ENCODE measurements around the gene KIF26B.

Gene KIF26B

DNA sequence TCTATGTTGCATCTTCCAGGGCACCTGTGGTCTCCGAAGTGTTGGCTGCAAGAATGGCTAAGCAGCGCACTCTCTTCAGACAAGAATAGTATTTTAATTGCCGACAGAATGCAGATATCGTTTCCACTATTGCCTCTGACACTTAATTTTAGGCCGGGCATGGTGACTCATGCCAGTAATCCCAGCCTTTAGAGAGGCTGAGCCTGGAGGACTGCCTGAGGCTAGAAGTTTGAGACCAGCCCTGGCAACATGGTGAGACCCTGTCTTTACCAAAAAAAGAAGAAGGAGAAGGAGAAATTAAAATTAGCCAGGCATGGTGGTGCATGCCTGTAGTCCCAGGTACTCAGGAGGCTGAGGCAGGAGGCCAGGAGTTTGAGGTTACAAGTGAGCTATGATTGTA lies 306.9 kb downstream of the KIF26B start:
- Histone ChIP-seq H3K4me3 (ENCODE audit: low read length) (no peak overlapping the region), H3K36me3 (ENCODE audit: insufficient read depth, low read length) (no peaks in the 10 kb centered on the region), H3K4me1 (ENCODE audit: insufficient read depth, low read length) (0 out of 2 replicates have a peak, but pooled peaks cover 3% of the 10 kb centered on the region), H3K27me3 (ENCODE audit: insufficient read depth, low read length) (no peaks in the 10 kb centered on the region), H3K27ac (ENCODE audit: low read depth, low read length) (no peak overlapping the region), H3K9me3 (ENCODE audit: insufficient read depth, low read depth, low read length) (no peaks in the 10 kb centered on the region), H3K9ac (ENCODE audit: low read depth, low read length) (no peak overlapping the region)
- WGBS, result 93% methylated on average over 5 of the region's 5 CpGs

DNA sequence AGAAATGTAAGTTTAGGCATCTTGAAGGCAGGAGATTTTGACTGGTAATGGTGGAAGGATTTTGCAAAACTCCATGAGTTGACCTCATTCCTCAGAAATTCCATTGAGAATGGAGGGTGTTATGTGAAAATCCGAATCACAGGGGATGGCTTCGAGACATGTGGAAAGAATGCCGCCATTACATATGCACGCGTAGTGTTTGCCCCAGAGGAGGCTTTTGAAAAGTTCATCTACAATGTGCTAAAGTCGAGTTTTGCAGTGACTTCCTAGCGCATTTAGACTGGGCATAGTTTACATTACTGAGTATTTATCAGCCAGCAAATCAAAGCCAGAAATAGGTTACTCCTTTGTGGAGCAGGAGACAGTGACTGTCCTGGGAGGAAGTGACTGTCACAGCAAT lies 307.4 kb downstream of the KIF26B start:
- WGBS, result 58% methylated on average over 7 of the region's 7 CpGs
- Histone ChIP-seq H3K4me3 (ENCODE audit: low read length) (no peak overlapping the region), H3K27me3 (ENCODE audit: insufficient read depth, low read length) (no peaks in the 10 kb centered on the region), H3K9ac (ENCODE audit: low read depth, low read length) (no peak overlapping the region), H3K9me3 (ENCODE audit: insufficient read depth, low read depth, low read length) (no peaks in the 10 kb centered on the region), H3K4me1 (ENCODE audit: insufficient read depth, low read length) (0 out of 2 replicates have a peak, but pooled peaks cover 3% of the 10 kb centered on the region), H3K27ac (ENCODE audit: low read depth, low read length) (no peak overlapping the region), H3K36me3 (ENCODE audit: insufficient read depth, low read length) (no peaks in the 10 kb centered on the region)

- H3K36me3 ChIP-seq (ENCODE audit: insufficient read depth, low read length), result no peaks in the 10 kb centered on the region
- no peaks in the 10 kb centered on the region for H3K27me3 ChIP-seq (ENCODE audit: insufficient read depth, low read length)
- peaks cover 9% of the 10 kb centered on the region; the same call in 1 of the 2 replicates for H3K4me1 ChIP-seq (ENCODE audit: insufficient read depth, low read length)
- no peak overlapping the region for H3K27ac ChIP-seq (ENCODE audit: low read depth, low read length)
- H3K9ac ChIP-seq (ENCODE audit: low read depth, low read length), result no peak overlapping the region
- 92% methylated on average over 11 of the region's 11 CpGs for WGBS
- H3K9me3 ChIP-seq (ENCODE audit: insufficient read depth, low read depth, low read length), result no peaks in the 10 kb centered on the region
- no peak overlapping the region for H3K4me3 ChIP-seq (ENCODE audit: low read length)
Observed at GRCh38 chr1:245463392-245464165, 308.8 kb downstream of the KIF26B start.

DNA sequence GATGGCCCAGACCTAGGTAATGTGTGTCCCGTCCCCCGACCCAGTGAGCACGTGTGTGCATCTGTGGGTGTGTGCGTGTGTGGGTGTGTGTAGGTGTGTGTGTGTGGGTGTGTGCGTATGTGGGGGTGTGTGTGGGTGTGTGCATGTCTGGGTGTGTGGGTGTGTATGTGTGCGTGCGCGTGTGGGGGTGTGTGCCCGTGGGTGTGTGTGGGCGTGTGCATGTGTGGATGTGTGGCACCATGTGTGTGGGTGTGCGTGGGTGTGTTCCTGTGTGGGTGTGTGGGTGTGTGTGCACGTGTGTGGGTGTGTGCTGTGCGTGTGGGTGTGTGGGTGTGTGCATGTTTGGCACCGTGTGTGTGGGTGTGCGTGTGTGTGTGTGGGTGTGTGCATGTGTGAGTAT lies 309.5 kb downstream of the KIF26B start:
- WGBS, result 93% methylated on average over 15 of the region's 15 CpGs

DNA sequence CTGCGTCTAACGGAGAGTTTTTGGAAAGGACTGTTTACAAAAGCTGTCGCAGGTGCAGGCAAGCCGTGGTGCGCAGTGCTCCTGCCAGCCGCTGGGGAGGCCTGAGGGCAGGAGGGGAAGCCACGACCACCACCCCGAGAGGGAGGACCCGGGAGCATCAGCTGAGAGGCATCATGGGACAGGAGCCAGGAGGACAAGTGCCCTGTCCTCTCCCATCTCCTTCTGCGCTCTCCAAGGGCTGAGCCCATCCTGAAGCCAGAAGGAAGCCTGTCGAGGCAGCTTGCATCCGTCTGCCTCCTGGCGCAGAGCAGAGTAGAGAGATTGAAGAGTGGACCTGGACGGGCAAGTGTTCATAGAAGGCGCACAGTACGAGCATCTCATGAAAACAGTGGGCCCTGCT lies 310.9 kb downstream of the KIF26B start:
- no peak overlapping the region for H3K27ac ChIP-seq (ENCODE audit: low read depth, low read length)
- no peak overlapping the region for H3K4me3 ChIP-seq (ENCODE audit: low read length)
- 92% methylated on average over 16 of the region's 16 CpGs for WGBS
- H3K27me3 ChIP-seq (ENCODE audit: insufficient read depth, low read length), result no peaks in the 10 kb centered on the region
- H3K36me3 ChIP-seq (ENCODE audit: insufficient read depth, low read length), result no peaks in the 10 kb centered on the region
- peaks cover 9% of the 10 kb centered on the region; the same call in 1 of the 2 replicates for H3K4me1 ChIP-seq (ENCODE audit: insufficient read depth, low read length)
- no peaks in the 10 kb centered on the region for H3K9me3 ChIP-seq (ENCODE audit: insufficient read depth, low read depth, low read length)
- H3K9ac ChIP-seq (ENCODE audit: low read depth, low read length), result no peak overlapping the region

More for the DNA sequence above, 309.5 kb downstream of the KIF26B start:
- no peaks in the 10 kb centered on the region for H3K9me3 ChIP-seq (ENCODE audit: insufficient read depth, low read depth, low read length)
- peaks cover 9% of the 10 kb centered on the region; the same call in 1 of the 2 replicates for H3K4me1 ChIP-seq (ENCODE audit: insufficient read depth, low read length)
- H3K9ac ChIP-seq (ENCODE audit: low read depth, low read length), result no peak overlapping the region
- no peak overlapping the region for H3K4me3 ChIP-seq (ENCODE audit: low read length)
- H3K36me3 ChIP-seq (ENCODE audit: insufficient read depth, low read length), result no peaks in the 10 kb centered on the region
- H3K27me3 ChIP-seq (ENCODE audit: insufficient read depth, low read length), result no peaks in the 10 kb centered on the region
- no peak overlapping the region for H3K27ac ChIP-seq (ENCODE audit: low read depth, low read length)

DNA sequence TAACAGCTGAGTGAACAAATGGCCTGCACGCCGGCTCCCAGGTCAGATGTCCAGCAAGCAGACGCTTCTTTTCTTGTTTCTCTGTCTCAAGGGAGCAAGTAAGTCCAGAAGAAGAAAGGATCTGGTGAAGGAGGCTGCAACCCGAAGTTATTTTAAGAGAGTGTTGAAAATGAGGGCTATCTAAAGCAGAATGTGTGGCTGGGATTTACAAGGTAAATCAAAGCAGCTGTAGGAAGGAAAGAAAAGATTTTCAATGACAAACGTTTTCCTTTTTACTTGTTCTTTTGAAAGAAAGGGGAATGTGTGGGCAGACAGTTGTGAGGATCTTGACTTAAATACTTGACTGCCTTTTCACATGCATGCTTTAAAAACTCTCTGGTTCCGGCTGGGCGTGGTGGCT lies 311.5 kb downstream of the KIF26B start:
- no peak overlapping the region for H3K9ac ChIP-seq (ENCODE audit: low read depth, low read length)
- 83% methylated on average over 7 of the region's 7 CpGs for WGBS
- H3K4me1 ChIP-seq (ENCODE audit: insufficient read depth, low read length), result peaks cover 9% of the 10 kb centered on the region; the same call in 1 of the 2 replicates
- no peaks in the 10 kb centered on the region for H3K27me3 ChIP-seq (ENCODE audit: insufficient read depth, low read length)
- H3K36me3 ChIP-seq (ENCODE audit: insufficient read depth, low read length), result no peaks in the 10 kb centered on the region
- H3K27ac ChIP-seq (ENCODE audit: low read depth, low read length), result no peak overlapping the region; the same call in 1 of the 2 replicates
- H3K4me3 ChIP-seq (ENCODE audit: low read length), result no peak overlapping the region
- no peaks in the 10 kb centered on the region for H3K9me3 ChIP-seq (ENCODE audit: insufficient read depth, low read depth, low read length)

DNA sequence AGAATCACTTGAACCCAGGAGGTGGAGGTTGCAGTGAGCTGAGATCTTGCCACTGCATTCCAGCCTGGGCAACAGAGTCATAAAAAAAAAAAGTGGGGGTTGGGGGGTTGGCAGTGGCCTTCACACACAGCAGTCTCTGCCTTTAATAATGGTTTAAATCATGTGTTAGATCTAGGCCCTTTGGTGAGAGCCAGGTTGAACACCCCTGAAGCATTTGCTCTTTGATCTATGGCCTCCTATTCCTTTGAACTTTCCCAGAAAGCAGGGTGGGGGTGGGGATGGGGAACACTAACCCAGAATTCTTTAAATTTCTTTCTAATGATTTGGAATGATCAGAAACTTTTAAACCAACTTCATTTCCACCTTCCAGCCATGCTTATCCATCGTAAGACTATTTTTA lies 313.0 kb downstream of the KIF26B start:
- no peak overlapping the region for H3K4me3 ChIP-seq (ENCODE audit: low read length)
- 98% methylated on average over 1 of the region's 1 CpG for WGBS
- H3K9ac ChIP-seq (ENCODE audit: low read depth, low read length), result no peak overlapping the region
- no peaks in the 10 kb centered on the region for H3K36me3 ChIP-seq (ENCODE audit: insufficient read depth, low read length)
- peaks cover 9% of the 10 kb centered on the region; the same call in 1 of the 2 replicates for H3K4me1 ChIP-seq (ENCODE audit: insufficient read depth, low read length)
- H3K27me3 ChIP-seq (ENCODE audit: insufficient read depth, low read length), result no peaks in the 10 kb centered on the region
- H3K27ac ChIP-seq (ENCODE audit: low read depth, low read length), result no peak overlapping the region
- H3K9me3 ChIP-seq (ENCODE audit: insufficient read depth, low read depth, low read length), result no peaks in the 10 kb centered on the region

- Histone ChIP-seq H3K9ac (ENCODE audit: low read depth, low read length) (no peak overlapping the region), H3K4me3 (ENCODE audit: low read length) (no peak overlapping the region), H3K4me1 (ENCODE audit: insufficient read depth, low read length) (peaks cover 9% of the 10 kb centered on the region; the same call in 1 of the 2 replicates), H3K9me3 (ENCODE audit: insufficient read depth, low read depth, low read length) (no peaks in the 10 kb centered on the region), H3K27me3 (ENCODE audit: insufficient read depth, low read length) (no peaks in the 10 kb centered on the region), H3K27ac (ENCODE audit: low read depth, low read length) (no peak overlapping the region), H3K36me3 (ENCODE audit: insufficient read depth, low read length) (no peaks in the 10 kb centered on the region)
- 88% methylated on average over 6 of the region's 6 CpGs for WGBS
Observed at GRCh38 chr1:245469006-245469405, 314.2 kb downstream of the KIF26B start.

DNA sequence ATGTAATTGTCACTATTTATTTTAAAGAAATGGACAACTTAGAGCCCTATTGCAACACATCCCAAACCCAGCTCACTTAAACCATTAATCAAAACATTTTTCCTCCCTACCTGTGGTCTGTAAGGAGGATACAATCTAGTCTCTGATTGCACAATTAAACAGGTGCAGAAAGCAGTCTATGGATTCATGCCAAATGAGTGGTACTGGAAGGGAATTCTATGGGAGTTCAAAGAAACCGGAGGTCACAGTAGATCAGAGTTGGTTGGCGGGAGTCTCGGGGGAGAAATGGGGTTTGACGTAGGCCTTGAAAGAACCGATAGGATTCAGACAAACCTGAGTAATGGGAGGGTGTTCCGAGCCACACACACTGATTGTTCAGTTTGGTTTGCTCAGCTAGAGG lies 314.9 kb downstream of the KIF26B start:
- no peaks in the 10 kb centered on the region for H3K27me3 ChIP-seq (ENCODE audit: insufficient read depth, low read length)
- WGBS, result 95% methylated on average over 6 of the region's 6 CpGs

DNA sequence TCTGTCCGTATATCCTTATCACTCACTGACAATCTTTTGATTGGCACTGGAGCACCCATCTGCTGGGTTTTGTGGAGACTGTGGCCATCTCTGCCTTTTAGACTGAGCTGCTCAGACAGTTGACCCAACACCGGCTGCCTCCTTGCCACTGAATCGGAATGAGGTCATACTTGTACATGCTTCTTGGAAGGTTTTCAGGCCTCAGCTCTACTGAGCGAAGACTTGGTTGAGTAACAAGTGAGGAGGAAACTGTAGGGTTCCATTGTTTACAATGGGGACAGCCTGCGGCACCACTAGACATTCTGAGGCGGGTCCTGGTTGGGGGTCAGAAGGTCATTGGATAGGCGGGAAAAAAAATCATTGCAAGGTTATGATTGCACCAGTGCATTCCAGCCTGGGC lies 320.3 kb downstream of the KIF26B start:
- no peaks in the 10 kb centered on the region for H3K36me3 ChIP-seq (ENCODE audit: insufficient read depth, low read length)
- no peak overlapping the region for H3K9ac ChIP-seq (ENCODE audit: low read depth, low read length)
- H3K4me3 ChIP-seq (ENCODE audit: low read length), result no peak overlapping the region
- H3K4me1 ChIP-seq (ENCODE audit: insufficient read depth, low read length), result no peaks in the 10 kb centered on the region
- no peaks in the 10 kb centered on the region for H3K27me3 ChIP-seq (ENCODE audit: insufficient read depth, low read length)
- 98% methylated on average over 7 of the region's 7 CpGs for WGBS
- H3K9me3 ChIP-seq (ENCODE audit: insufficient read depth, low read depth, low read length), result no peaks in the 10 kb centered on the region
- H3K27ac ChIP-seq (ENCODE audit: low read depth, low read length), result no peak overlapping the region

More for the DNA sequence above, 314.9 kb downstream of the KIF26B start:
- Histone ChIP-seq H3K36me3 (ENCODE audit: insufficient read depth, low read length) (no peaks in the 10 kb centered on the region), H3K9me3 (ENCODE audit: insufficient read depth, low read depth, low read length) (no peaks in the 10 kb centered on the region), H3K4me1 (ENCODE audit: insufficient read depth, low read length) (peaks cover 9% of the 10 kb centered on the region; the same call in 1 of the 2 replicates), H3K9ac (ENCODE audit: low read depth, low read length) (no peak overlapping the region), H3K27ac (ENCODE audit: low read depth, low read length) (no peak overlapping the region), H3K4me3 (ENCODE audit: low read length) (no peak overlapping the region)

GRCh38 chr1:245475961-245476516 lies 321.3 kb downstream of the KIF26B start:
- Histone ChIP-seq H3K27ac (ENCODE audit: low read depth, low read length) (no peak overlapping the region), H3K27me3 (ENCODE audit: insufficient read depth, low read length) (no peaks in the 10 kb centered on the region), H3K4me3 (ENCODE audit: low read length) (no peak overlapping the region), H3K9me3 (ENCODE audit: insufficient read depth, low read depth, low read length) (no peaks in the 10 kb centered on the region), H3K4me1 (ENCODE audit: insufficient read depth, low read length) (no peaks in the 10 kb centered on the region), H3K36me3 (ENCODE audit: insufficient read depth, low read length) (no peaks in the 10 kb centered on the region), H3K9ac (ENCODE audit: low read depth, low read length) (no peak overlapping the region)
- 97% methylated on average over 6 of the region's 6 CpGs for WGBS

Measured in HUES64 (cell line).